Karpas-422 (cell line): ENCODE measurements around the gene SNX7. TPM values are rescaled to one million over a fixed set of nuclear protein-coding genes. Genes with fewer than 3 reads are reported as not detected.

Experiments used
- DNase-seq: peaks from one replicate; pipeline ENCODE4 v3.0.0-alpha.2; 2015
- H2AFZ ChIP-seq: fragments of 200-600 bp; sonication (generic); 2 replicates; pipeline ENCODE4 v1.6.1; 2014; ENCODE audit warnings: antibody characterized with exemption, low read length, mixed read lengths
- H3K27ac ChIP-seq: fragments of 200-600 bp; sonication (generic); 2 replicates; pipeline ENCODE4 v1.5.1; 2014; ENCODE audit warnings: mild to moderate bottlenecking, low read length, moderate library complexity
- H3K27me3 ChIP-seq: fragments of 200-600 bp; sonication (generic); 2 replicates; pipeline ENCODE4 v1.6.1; 2014; ENCODE audit warnings: low read length, mixed read lengths
- H3K36me3 ChIP-seq: fragments of 200-600 bp; sonication (generic); 2 replicates; pipeline ENCODE4 v1.6.1; 2014; ENCODE audit warnings: low read length, mixed read lengths; ENCODE audit not compliant: insufficient read depth
- H3K4me1 ChIP-seq: fragments of 200-600 bp; sonication (generic); 2 replicates; pipeline ENCODE4 v1.6.1; 2014; ENCODE audit warnings: mild to moderate bottlenecking, low read length, mixed read lengths
- H3K4me2 ChIP-seq: fragments of 200-600 bp; sonication (generic); 2 replicates; pipeline ENCODE4 v1.6.1; 2014; ENCODE audit warnings: low read length, low read depth, mild to moderate bottlenecking; ENCODE audit not compliant: poor library complexity, severe bottlenecking
- H3K4me3 ChIP-seq: fragments of 200-600 bp; sonication (generic); 2 replicates; pipeline ENCODE4 v1.5.1; 2014; ENCODE audit warnings: mild to moderate bottlenecking, antibody characterized with exemption, low read length, mixed read lengths
- H3K79me2 ChIP-seq: fragments of 200-600 bp; sonication (generic); 2 replicates; pipeline ENCODE4 v1.6.1; 2014; ENCODE audit warnings: mild to moderate bottlenecking, low read length, mixed read lengths
- H3K9ac ChIP-seq: fragments of 200-600 bp; sonication (generic); 2 replicates; pipeline ENCODE4 v1.6.0; 2014; ENCODE audit warnings: low read length
- H3K9me2 ChIP-seq: fragments of 200-600 bp; sonication (generic), shearing (Covaris generic); replicated peaks from 2 replicates; pipeline ENCODE4 v1.6.0; 2014; ENCODE audit warnings: mild to moderate bottlenecking, low read length, moderate library complexity; ENCODE audit not compliant: insufficient read depth
- H3K9me3 ChIP-seq: fragments of 300-700, 200-600 bp; sonication (generic); 2 replicates; pipeline ENCODE4 v1.6.1; 2014; ENCODE audit warnings: low read length, mixed read lengths
- H4K20me1 ChIP-seq: fragments of 200-600 bp; sonication (generic); 2 replicates; pipeline ENCODE4 v1.6.1; 2014; ENCODE audit warnings: mild to moderate bottlenecking, antibody characterized with exemption, low read length, low read depth; ENCODE audit not compliant: insufficient read depth
- total RNA-seq: library from RNA; depleted of rRNA; stranded (reverse); fragments of >200 nt; shearing (Covaris generic); gene quantifications from 2 replicates; pipeline ENCODE4 v1.2.3, GENCODE V29; 2014; ENCODE audit warnings: low replicate concordance

The SNX7 gene
- total RNA-seq, 1 experiment from 2014 or later = not detected

DNA sequence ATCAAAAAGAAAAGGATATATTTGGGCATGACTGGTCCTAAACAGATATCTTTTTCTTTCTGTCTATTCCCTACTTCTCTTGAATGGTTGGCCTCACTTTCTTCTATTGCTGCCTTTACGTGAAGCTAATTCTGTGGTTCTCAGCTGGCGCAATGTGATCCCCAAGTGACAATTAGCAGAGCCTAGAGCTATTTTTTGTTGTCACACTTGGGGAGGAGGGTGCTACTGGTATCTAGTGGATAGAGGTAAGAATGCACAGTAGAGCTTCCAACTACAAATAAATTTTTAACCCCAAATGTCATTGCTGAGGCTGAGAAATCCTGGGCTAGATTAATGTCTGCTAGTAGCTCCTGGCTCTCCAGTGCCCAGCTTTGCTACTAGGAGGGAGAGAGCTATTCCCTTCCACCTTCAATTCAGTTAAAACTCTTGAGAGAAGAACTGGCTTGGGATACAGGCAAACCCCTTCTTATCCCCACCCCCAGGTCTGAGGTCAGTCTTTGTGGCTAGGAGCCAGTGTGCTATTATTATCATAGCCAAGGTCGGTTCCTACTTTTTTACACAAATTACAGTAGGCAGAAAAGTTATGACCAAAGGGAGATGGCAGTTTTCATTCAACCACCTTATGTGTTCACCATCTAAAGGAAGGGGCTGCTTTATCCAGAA is 102.1 kb downstream of the SNX7 start:
- Histone ChIP-seq H3K4me3 (no peak overlapping the region), H4K20me1 (no peaks in the 10 kb centered on the region), H3K9ac (no peak overlapping the region), H3K36me3 (no peaks in the 10 kb centered on the region), H3K27ac (no peak overlapping the region), H3K9me2 (no peaks in the 10 kb centered on the region), H3K4me2 (no peak overlapping the region), H3K4me1 (peaks cover 10% of the 10 kb centered on the region), H3K27me3 (no peaks in the 10 kb centered on the region), H2AFZ (no peak overlapping the region), H3K9me3 (no peaks in the 10 kb centered on the region), H3K79me2 (no peaks in the 10 kb centered on the region)
- DNase-seq = no peak

DNA sequence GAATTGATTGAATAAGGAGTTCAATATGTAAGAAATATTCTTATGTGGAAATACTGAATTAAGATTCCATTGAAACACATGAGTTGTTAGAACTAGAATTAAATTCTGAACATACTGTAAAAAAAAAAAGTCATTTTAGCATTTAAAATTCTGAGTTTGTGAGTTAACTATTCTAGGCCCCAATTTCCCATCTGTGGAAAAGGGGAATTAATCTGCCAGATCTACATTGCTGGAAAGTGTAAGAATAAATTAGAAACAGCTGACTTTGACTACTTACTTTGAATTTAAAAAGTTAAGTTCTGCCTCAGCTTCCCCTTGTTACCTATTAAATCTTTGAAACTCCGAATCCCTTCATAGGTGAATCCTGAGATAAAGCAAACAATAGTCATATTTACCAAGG is 103.0 kb downstream of the SNX7 start:
- no peak overlapping the region for H2AFZ ChIP-seq
- no peaks in the 10 kb centered on the region for H3K36me3 ChIP-seq
- H4K20me1 ChIP-seq = no peaks in the 10 kb centered on the region
- H3K4me2 ChIP-seq = no peak overlapping the region
- H3K9me2 ChIP-seq = no peaks in the 10 kb centered on the region
- H3K9ac ChIP-seq = no peak overlapping the region
- H3K4me3 ChIP-seq = no peak overlapping the region
- H3K9me3 ChIP-seq = no peaks in the 10 kb centered on the region
- no peaks in the 10 kb centered on the region for H3K27me3 ChIP-seq
- peaks cover 10% of the 10 kb centered on the region for H3K4me1 ChIP-seq
- H3K27ac ChIP-seq = no peak overlapping the region
- no peaks in the 10 kb centered on the region for H3K79me2 ChIP-seq
- DNase-seq = no peak

DNA sequence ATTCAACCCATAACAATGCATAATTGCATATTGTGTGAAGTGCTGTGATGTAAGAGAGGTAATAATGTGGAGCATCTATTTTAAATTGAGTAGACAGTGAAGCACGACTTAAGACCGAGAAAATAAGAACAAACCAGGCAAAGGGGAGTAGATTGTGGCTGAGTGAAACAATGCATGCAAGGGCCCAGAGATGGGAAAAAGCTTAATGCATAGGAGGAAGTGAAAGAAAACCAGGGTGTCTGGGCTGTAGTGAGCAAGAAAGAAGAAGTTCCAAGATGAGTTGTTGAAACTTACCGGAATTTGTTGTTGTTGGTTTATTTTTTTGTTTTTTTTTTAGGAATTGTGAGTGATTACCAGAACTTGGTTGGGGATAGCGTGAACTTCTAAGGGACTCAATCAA is 104.7 kb downstream of the SNX7 start:
- Histone ChIP-seq H3K9me2 (no peaks in the 10 kb centered on the region), H3K4me1 (peaks cover 10% of the 10 kb centered on the region), H3K27ac (no peak overlapping the region), H4K20me1 (no peaks in the 10 kb centered on the region), H3K9ac (no peak overlapping the region), H3K9me3 (no peaks in the 10 kb centered on the region), H3K4me3 (no peak overlapping the region), H3K79me2 (no peaks in the 10 kb centered on the region), H2AFZ (no peak overlapping the region), H3K27me3 (no peaks in the 10 kb centered on the region), H3K36me3 (no peaks in the 10 kb centered on the region), H3K4me2 (no peak overlapping the region)
- peak; percentile 67 for DNase-seq

DNA sequence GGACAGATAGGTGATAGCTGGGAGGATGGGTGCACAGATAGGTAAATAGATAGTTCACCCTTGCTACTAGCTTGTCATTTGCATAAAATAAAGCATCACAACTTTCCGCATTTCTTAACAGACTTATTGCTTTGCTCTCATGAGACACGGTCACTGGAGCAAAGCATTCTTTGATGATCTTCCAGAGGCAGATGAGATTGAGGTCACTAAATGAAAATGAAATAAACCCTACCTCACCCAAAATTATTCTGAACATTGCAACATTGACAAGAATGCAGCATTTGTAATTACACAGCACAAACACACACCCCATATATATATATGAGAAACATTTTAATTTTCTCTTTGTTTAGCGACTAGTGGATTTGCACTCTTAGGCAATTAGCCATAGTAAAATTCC is 107.6 kb downstream of the SNX7 start:
- no peak for DNase-seq
- Histone ChIP-seq H3K4me3 (no peak overlapping the region), H3K27me3 (no peaks in the 10 kb centered on the region), H3K9me3 (no peaks in the 10 kb centered on the region), H3K27ac (no peak overlapping the region), H4K20me1 (no peaks in the 10 kb centered on the region), H3K79me2 (no peaks in the 10 kb centered on the region), H3K9me2 (no peaks in the 10 kb centered on the region), H3K36me3 (no peaks in the 10 kb centered on the region), H3K4me1 (peaks cover 10% of the 10 kb centered on the region), H2AFZ (no peak overlapping the region), H3K4me2 (no peak overlapping the region), H3K9ac (no peak overlapping the region)

DNA sequence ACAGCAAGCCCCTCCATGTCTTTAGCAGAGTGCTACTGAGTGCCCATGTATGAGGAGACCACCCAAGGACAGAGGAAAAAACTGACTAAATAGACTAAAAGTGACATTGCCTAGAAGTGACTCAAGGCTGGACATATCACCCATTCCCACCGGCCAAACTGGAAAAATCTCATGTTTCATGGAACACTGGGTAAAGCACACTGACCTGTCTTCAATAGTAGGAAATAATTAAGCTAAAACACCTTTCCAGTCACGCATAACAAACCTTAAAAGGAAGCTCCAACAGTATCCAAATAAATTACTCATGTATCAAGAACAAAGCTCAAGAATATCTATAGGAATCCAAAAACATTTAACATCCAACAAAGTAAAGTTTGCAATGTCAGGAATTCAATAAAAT is 120.4 kb downstream of the SNX7 start:
- Histone ChIP-seq H3K27ac (no peak overlapping the region), H3K79me2 (no peaks in the 10 kb centered on the region), H2AFZ (no peak overlapping the region), H3K4me2 (no peak overlapping the region), H3K4me3 (no peak overlapping the region), H3K4me1 (no peaks in the 10 kb centered on the region), H3K9me3 (no peaks in the 10 kb centered on the region), H3K27me3 (no peaks in the 10 kb centered on the region), H3K36me3 (no peaks in the 10 kb centered on the region), H3K9ac (no peak overlapping the region), H4K20me1 (no peaks in the 10 kb centered on the region), H3K9me2 (no peaks in the 10 kb centered on the region; the same call in 1 of the 2 replicates)
- DNase-seq = no peak

DNA sequence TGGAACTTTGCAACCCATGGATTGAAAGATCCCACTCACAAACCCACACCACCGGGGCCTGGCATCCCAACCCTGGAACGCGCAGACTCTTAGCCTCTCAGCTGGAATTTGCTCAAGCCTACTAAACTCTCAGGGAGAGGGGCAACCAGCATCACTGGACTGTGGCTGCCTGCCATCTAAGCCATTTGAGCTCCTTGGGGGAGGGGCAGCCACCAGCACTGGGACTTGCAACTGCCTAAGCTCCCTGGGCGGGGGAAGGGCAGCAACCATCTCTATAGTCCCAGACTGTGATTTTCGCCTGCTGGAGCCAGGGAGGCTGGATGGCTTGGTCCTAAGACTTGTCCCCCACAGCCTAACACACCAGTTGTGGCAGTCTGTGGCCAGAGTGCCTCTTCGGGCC is 122.3 kb downstream of the SNX7 start:
- no peaks in the 10 kb centered on the region; the same call in 1 of the 2 replicates for H3K9me2 ChIP-seq
- no peak for DNase-seq
- H3K4me2 ChIP-seq = no peak overlapping the region
- H4K20me1 ChIP-seq = no peaks in the 10 kb centered on the region
- H3K9me3 ChIP-seq = no peaks in the 10 kb centered on the region
- no peaks in the 10 kb centered on the region for H3K4me1 ChIP-seq
- no peaks in the 10 kb centered on the region for H3K79me2 ChIP-seq
- H3K36me3 ChIP-seq = no peaks in the 10 kb centered on the region
- no peak overlapping the region for H3K4me3 ChIP-seq
- H2AFZ ChIP-seq = no peak overlapping the region
- H3K9ac ChIP-seq = no peak overlapping the region
- no peak overlapping the region for H3K27ac ChIP-seq
- H3K27me3 ChIP-seq = no peaks in the 10 kb centered on the region

DNA sequence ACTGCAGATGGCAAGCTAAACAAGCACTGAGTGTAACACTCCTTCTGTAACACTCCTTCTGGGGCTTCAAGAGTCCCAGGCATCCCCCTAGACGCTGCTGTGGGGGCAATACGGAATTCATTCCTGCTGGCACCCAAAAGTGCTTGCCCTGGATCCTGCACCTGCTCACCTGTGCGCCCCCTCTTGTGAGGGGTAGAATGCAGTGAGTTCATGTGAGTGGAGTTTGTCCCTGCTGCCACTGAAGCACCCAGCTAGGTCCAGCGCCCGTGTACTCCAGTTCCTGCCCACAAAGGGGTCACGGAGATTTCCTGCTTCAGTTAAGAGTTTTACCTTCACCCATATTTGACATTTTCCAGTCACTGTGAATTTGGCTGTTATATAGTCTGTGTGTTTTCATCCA is 130.0 kb downstream of the SNX7 start:
- Histone ChIP-seq H3K9me2 (no peaks in the 10 kb centered on the region; the same call in 1 of the 2 replicates), H4K20me1 (no peaks in the 10 kb centered on the region), H3K4me1 (no peaks in the 10 kb centered on the region), H3K79me2 (no peaks in the 10 kb centered on the region), H3K9ac (no peak overlapping the region), H3K4me2 (no peak overlapping the region), H3K36me3 (no peaks in the 10 kb centered on the region), H3K9me3 (no peaks in the 10 kb centered on the region), H3K4me3 (no peak overlapping the region), H3K27me3 (no peaks in the 10 kb centered on the region), H3K27ac (no peak overlapping the region), H2AFZ (no peak overlapping the region)
- no peak for DNase-seq

DNA sequence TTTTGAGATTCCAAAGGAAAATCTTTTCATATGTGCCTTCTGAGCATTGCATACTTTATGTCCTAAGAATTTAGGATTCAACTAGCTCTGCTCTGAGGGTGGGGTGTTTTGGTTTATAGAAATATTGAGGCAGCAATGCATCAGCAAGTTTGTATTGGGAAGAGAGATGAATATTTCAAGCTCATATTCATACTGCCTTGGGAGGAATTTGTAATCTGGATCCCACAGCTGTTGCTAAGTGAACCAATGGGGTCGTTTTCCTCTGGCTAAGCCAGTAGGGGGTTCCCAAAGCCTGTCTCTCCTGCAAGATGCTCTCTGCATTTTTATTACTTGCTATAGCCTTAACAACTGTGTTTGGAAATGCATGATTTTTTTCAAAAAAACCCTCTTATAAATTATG is 130.6 kb downstream of the SNX7 start:
- no peaks in the 10 kb centered on the region for H3K9me2 ChIP-seq
- no peaks in the 10 kb centered on the region for H3K79me2 ChIP-seq

More for the DNA sequence above, 130.6 kb downstream of the SNX7 start:
- Histone ChIP-seq H2AFZ (no peak overlapping the region), H3K27me3 (no peaks in the 10 kb centered on the region), H3K36me3 (no peaks in the 10 kb centered on the region), H3K9me3 (no peaks in the 10 kb centered on the region), H4K20me1 (no peaks in the 10 kb centered on the region), H3K4me2 (no peak overlapping the region), H3K9ac (no peak overlapping the region), H3K4me1 (no peaks in the 10 kb centered on the region), H3K27ac (no peak overlapping the region), H3K4me3 (no peak overlapping the region)
- no peak for DNase-seq
